ENCODE results near the gene GABRB1.

The GABRB1 gene

DNA sequence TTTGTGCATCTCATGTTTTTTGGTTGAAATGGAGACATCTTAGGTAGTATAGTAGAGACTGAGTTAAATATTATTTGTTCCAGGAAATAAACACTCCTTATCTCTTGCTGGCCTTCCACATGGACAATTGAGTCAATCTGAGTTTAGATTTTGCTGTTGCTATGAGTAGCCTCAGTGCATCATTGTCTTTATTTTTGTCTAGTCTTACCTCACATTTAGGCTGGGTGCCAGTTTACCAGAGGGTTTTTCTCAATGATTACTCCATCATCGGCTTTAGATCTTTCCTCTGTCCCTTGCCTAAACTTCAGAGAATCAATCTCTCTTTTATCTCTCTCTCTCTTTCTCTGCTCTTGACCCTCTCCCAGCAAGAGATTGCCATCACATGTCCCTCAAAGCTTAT is 73.6 kb downstream of the GABRB1 start:
- Histone ChIP-seq H3K4me1 (ENCODE audit: low read length) (peaks cover 9% of the 10 kb centered on the region), H3K4me3 (ENCODE audit: low read length) (no peak overlapping the region), H3K27me3 (ENCODE audit: low read depth, low read length) (no peaks in the 10 kb centered on the region), H3K9me3 (ENCODE audit: insufficient read depth, low read length) (no peaks in the 10 kb centered on the region), H3K4me2 (ENCODE audit: low read length) (no peak overlapping the region), H3K36me3 (replicated peaks; ENCODE audit: low read depth, low read length) (no peaks in the 10 kb centered on the region), H2AFZ (ENCODE audit: low read depth, low read length) (no peak overlapping the region), H3K27ac (ENCODE audit: low read length) (no peak overlapping the region), H4K20me1 (ENCODE audit: insufficient read depth, low read length) (no peaks in the 10 kb centered on the region), H3K79me2 (ENCODE audit: low read length) (no peaks in the 10 kb centered on the region), H3K9ac (ENCODE audit: low read length) (no peak overlapping the region)
- TF ChIP-seq, protein P1, sequence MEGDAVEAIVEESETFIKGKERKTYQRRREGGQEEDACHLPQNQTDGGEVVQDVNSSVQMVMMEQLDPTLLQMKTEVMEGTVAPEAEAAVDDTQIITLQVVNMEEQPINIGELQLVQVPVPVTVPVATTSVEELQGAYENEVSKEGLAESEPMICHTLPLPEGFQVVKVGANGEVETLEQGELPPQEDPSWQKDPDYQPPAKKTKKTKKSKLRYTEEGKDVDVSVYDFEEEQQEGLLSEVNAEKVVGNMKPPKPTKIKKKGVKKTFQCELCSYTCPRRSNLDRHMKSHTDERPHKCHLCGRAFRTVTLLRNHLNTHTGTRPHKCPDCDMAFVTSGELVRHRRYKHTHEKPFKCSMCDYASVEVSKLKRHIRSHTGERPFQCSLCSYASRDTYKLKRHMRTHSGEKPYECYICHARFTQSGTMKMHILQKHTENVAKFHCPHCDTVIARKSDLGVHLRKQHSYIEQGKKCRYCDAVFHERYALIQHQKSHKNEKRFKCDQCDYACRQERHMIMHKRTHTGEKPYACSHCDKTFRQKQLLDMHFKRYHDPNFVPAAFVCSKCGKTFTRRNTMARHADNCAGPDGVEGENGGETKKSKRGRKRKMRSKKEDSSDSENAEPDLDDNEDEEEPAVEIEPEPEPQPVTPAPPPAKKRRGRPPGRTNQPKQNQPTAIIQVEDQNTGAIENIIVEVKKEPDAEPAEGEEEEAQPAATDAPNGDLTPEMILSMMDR (IDR thresholded peaks at IDR 0.05; ENCODE audit: low read depth, low read length), result no peak

DNA sequence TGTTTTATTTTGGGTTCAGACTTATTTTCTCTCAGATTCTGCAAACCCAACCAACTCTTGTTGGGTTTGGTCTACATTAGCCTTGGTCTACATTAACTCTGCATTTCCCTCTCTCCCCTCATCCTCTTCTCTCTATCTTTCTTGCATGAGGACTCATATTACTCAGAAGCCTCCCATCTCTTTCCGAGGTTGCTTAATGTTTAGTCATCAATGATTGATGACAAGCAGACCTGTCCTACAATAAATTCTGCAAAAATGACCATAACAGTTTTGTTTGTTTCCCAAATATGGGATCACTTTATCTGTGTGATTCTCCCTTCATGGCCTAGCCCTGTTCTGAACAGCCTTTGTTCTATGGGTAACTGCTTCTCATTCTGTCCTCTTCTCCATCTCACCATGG is 75.2 kb downstream of the GABRB1 start:
- TF ChIP-seq EZH2phosphoT487 (IDR thresholded peaks at IDR 0.05; ENCODE audit: low read depth), result no peak
- H3K4me1 ChIP-seq (ENCODE audit: low read length), result peaks cover 24% of the 10 kb centered on the region
- H3K4me3 ChIP-seq (ENCODE audit: low read length), result no peak overlapping the region
- no peaks in the 10 kb centered on the region for H3K36me3 ChIP-seq (replicated peaks; ENCODE audit: low read depth, low read length)
- no peak overlapping the region for H3K4me2 ChIP-seq (ENCODE audit: low read length)
- H3K27ac ChIP-seq (ENCODE audit: low read length), result no peak overlapping the region
- H3K27me3 ChIP-seq (ENCODE audit: low read depth, low read length), result no peaks in the 10 kb centered on the region
- H3K79me2 ChIP-seq (ENCODE audit: low read length), result no peaks in the 10 kb centered on the region
- H4K20me1 ChIP-seq (ENCODE audit: insufficient read depth, low read length), result no peaks in the 10 kb centered on the region
- H3K9me3 ChIP-seq (ENCODE audit: insufficient read depth, low read length), result no peaks in the 10 kb centered on the region
- no peak overlapping the region for H2AFZ ChIP-seq (ENCODE audit: low read depth, low read length)
- no peak overlapping the region for H3K9ac ChIP-seq (ENCODE audit: low read length)

DNA sequence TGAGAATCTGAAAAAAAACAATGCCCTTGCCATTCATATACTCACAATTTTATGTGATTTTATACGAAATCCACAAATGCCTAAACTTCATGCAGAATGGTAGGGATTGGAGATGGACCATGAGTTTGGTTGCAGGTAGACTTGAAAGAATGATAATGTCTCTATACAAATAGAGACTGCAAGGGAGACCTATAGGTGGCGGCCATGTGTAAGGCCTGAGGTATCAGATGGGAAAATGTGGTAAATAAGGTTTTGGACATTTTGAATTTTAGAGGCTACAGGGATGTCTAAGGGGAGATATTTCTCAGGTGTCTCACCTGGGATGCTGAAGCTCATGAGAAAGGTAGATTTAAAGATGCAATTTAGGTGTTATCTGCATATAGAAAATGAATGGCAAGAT is 78.0 kb downstream of the GABRB1 start:
- Histone ChIP-seq H3K9ac (ENCODE audit: low read length) (peak overlapping the region; percentile 6; the same call in 1 of the 2 replicates), H3K4me1 (ENCODE audit: low read length) (peaks cover 34% of the 10 kb centered on the region), H3K9me3 (ENCODE audit: insufficient read depth, low read length) (no peaks in the 10 kb centered on the region), H3K27ac (ENCODE audit: low read length) (peak overlapping the region; percentile 78), H3K4me2 (ENCODE audit: low read length) (no peak overlapping the region), H4K20me1 (ENCODE audit: insufficient read depth, low read length) (no peaks in the 10 kb centered on the region), H3K4me3 (ENCODE audit: low read length) (no peak overlapping the region), H3K36me3 (replicated peaks; ENCODE audit: low read depth, low read length) (peaks cover 3% of the 10 kb centered on the region), H3K79me2 (ENCODE audit: low read length) (no peaks in the 10 kb centered on the region), H3K27me3 (ENCODE audit: low read depth, low read length) (no peaks in the 10 kb centered on the region), H2AFZ (ENCODE audit: low read depth, low read length) (peak overlapping the region; percentile 52; the same call in 1 of the 2 replicates)
- TF ChIP-seq, protein P1 (IDR thresholded peaks at IDR 0.05; ENCODE audit: low read depth, low read length), result peak; percentile 52
- no peak for TF ChIP-seq EZH2phosphoT487 (IDR thresholded peaks at IDR 0.05; ENCODE audit: low read depth)

DNA sequence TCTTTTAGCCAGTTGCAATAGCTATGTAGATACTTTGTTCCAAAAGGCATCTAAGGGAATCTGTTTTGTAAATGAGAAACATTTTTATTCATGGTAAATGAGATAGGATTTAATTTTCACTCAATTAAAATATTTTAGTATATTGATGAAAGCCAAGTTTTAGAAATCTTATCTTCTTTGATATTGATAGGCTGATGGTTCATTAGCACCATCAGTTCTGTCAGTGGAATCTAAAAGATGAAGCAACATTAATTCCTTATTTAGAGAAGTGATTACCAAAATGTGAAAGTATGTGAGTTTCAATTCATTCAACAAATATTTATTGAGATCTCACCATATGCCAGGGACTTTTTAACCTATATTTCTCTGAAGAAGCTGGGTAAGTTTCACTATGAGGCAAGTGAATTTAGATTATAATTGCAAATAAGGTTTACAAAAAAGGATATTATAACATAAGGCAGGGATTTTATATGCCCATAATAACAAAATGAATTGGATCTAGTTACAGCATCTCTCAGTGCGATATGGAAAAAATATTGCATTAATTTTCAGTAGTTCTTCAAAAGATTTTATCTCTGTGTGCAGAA is 79.3 kb downstream of the GABRB1 start:
- peak overlapping the region; percentile 44 for H3K4me2 ChIP-seq (ENCODE audit: low read length)
- no peak for TF ChIP-seq EZH2phosphoT487 (IDR thresholded peaks at IDR 0.05; ENCODE audit: low read depth)
- TF ChIP-seq, protein P1 (IDR thresholded peaks at IDR 0.05; ENCODE audit: low read depth, low read length), result no peak
- no peaks in the 10 kb centered on the region for H3K79me2 ChIP-seq (ENCODE audit: low read length)
- peaks cover 3% of the 10 kb centered on the region for H3K36me3 ChIP-seq (replicated peaks; ENCODE audit: low read depth, low read length)
- no peaks in the 10 kb centered on the region for H3K27me3 ChIP-seq (ENCODE audit: low read depth, low read length)
- H2AFZ ChIP-seq (ENCODE audit: low read depth, low read length), result no peak overlapping the region
- no peaks in the 10 kb centered on the region for H4K20me1 ChIP-seq (ENCODE audit: insufficient read depth, low read length)
- 0 out of 2 replicates have a peak overlapping the region, but pooled peaks have one; percentile 21 for H3K9ac ChIP-seq (ENCODE audit: low read length)
- peak overlapping the region; percentile 78 for H3K27ac ChIP-seq (ENCODE audit: low read length)
- peak overlapping the region; percentile 22 for H3K4me3 ChIP-seq (ENCODE audit: low read length)
- H3K9me3 ChIP-seq (ENCODE audit: insufficient read depth, low read length), result no peaks in the 10 kb centered on the region
- H3K4me1 ChIP-seq (ENCODE audit: low read length), result peaks cover 40% of the 10 kb centered on the region
